Smooth muscle cell (in vitro differentiated cells): ENCODE measurements around the gene DNAH11. TPM values are rescaled to one million over a fixed set of nuclear protein-coding genes. Genes with fewer than 3 reads are reported as not detected.
A peak's percentile ranks its signal among the peaks of the same experiment; 100 is the strongest.

Experiments used
- DNase-seq: peaks from one replicate; lab custom pipeline; 2025; ENCODE audit not compliant: unreplicated experiment; lab: John Stamatoyannopoulos, UW
- H2AFZ ChIP-seq: fragments of 200-600 bp; sonication (generic); 2 replicates; pipeline ENCODE4 v1.6.0; 2016; ENCODE audit warnings: antibody characterized with exemption, low read depth, mild to moderate bottlenecking
- H3F3A ChIP-seq: fragments of 200-600 bp; sonication (generic); 2 replicates; pipeline ENCODE4 v1.6.0; 2017; ENCODE audit warnings: antibody characterized with exemption, low read depth
- H3K27ac ChIP-seq: fragments of 200-600 bp; sonication (generic); 2 replicates; pipeline ENCODE4 v1.5.1; 2016; ENCODE audit warnings: low read depth, mild to moderate bottlenecking
- H3K27me3 ChIP-seq: fragments of 200-600 bp; sonication (generic); 2 replicates; pipeline ENCODE4 v1.6.1; 2016; ENCODE audit warnings: low read depth, mild to moderate bottlenecking
- H3K36me3 ChIP-seq: fragments of 200-600 bp; sonication (generic); 2 replicates; pipeline ENCODE4 v1.5.1; 2016; ENCODE audit warnings: low read depth
- H3K4me1 ChIP-seq: fragments of 200-600 bp; sonication (generic); 2 replicates; pipeline ENCODE4 v1.5.1; 2016; ENCODE audit warnings: low read depth
- H3K4me2 ChIP-seq: fragments of 200-600 bp; sonication (generic); 2 replicates; pipeline ENCODE4 v1.6.0; 2016; ENCODE audit warnings: mild to moderate bottlenecking
- H3K4me3 ChIP-seq: fragments of 200-600 bp; sonication (generic); 2 replicates; pipeline ENCODE4 v1.5.1; 2016; ENCODE audit warnings: mild to moderate bottlenecking
- H3K79me2 ChIP-seq: fragments of 200-600 bp; sonication (generic); 2 replicates; pipeline ENCODE4 v1.6.0; 2016; ENCODE audit warnings: low read depth, mild to moderate bottlenecking
- H3K9ac ChIP-seq: fragments of 200-600 bp; sonication (generic); 2 replicates; pipeline ENCODE4 v1.6.0; 2016; ENCODE audit warnings: low read depth
- H3K9me3 ChIP-seq: fragments of 200-600 bp; sonication (generic); replicated peaks from 2 replicates; pipeline ENCODE4 v1.5.1; 2016; ENCODE audit warnings: low read depth
- H4K20me1 ChIP-seq: fragments of 200-600 bp; sonication (generic); 2 replicates; pipeline ENCODE4 v1.6.0; 2016; ENCODE audit warnings: low read depth
- CTCF ChIP-seq: fragments of 200-600 bp; sonication (generic); IDR thresholded peaks from 2 replicates; pipeline ENCODE4 v1.5.1; 2017; ENCODE audit warnings: borderline replicate concordance, mild to moderate bottlenecking, antibody characterized with exemption; ENCODE audit not compliant: insufficient read depth, poor library complexity, severe bottlenecking
- WGBS: methylation state at CpG from one replicate; pipeline ENCODE4 v1.1.7; 2016; ENCODE audit warnings: low lambda C conversion rate; 5-methylcytosine and 5-hydroxymethylcytosine counted together
- polyA plus RNA-seq: library from polyadenylated mRNA; unstranded; fragments of >200 nt; fragmentation: Nextera tagmentation; extraction: Ambion mirVana; gene quantifications from 2 replicates; pipeline ENCODE4 v1.2.1, GENCODE V29; 2016
- total RNA-seq: library from RNA; depleted of rRNA; stranded (reverse); fragments of >200 nt; gene quantifications from 2 replicates; pipeline ENCODE4 v1.2.3, GENCODE V29; 2014

The DNAH11 gene
- total and polyA plus RNA-seq, 2 experiments from 2014 or later, result 0.22 to 0.63 TPM

GRCh38 chr7:21642422-21642821, 99.6 kb downstream of the DNAH11 start:
- H3F3A ChIP-seq, result no peaks in the 10 kb centered on the region
- no peak overlapping the region for H2AFZ ChIP-seq
- DNase-seq, result no peak

GRCh38 chr7:21651697-21652096, 108.9 kb downstream of the DNAH11 start:
- Histone ChIP-seq H3K79me2 (no peaks in the 10 kb centered on the region), H2AFZ (no peak overlapping the region), H4K20me1 (no peaks in the 10 kb centered on the region), H3K9me3 (no peaks in the 10 kb centered on the region), H3K36me3 (no peaks in the 10 kb centered on the region), H3K4me1 (no peaks in the 10 kb centered on the region), H3K27me3 (no peaks in the 10 kb centered on the region), H3K27ac (no peak overlapping the region), H3K4me3 (no peak overlapping the region), H3K4me2 (no peak overlapping the region), H3K9ac (no peak overlapping the region), H3F3A (no peaks in the 10 kb centered on the region)
- no peak for DNase-seq
- 84% methylated on average over 1 of the region's 1 CpG for WGBS
- no peak for TF ChIP-seq CTCF

More at GRCh38 chr7:21642422-21642821, 99.6 kb downstream of the DNAH11 start:
- Histone ChIP-seq H3K79me2 (no peaks in the 10 kb centered on the region), H3K4me3 (no peak overlapping the region), H3K4me2 (peak overlapping the region; percentile 6), H3K27ac (peak overlapping the region; percentile 50), H3K9ac (no peak overlapping the region), H3K9me3 (no peaks in the 10 kb centered on the region), H3K27me3 (no peaks in the 10 kb centered on the region), H3K36me3 (no peaks in the 10 kb centered on the region), H4K20me1 (no peaks in the 10 kb centered on the region), H3K4me1 (no peaks in the 10 kb centered on the region)
- WGBS, result 21% methylated on average over 4 of the region's 4 CpGs
- TF ChIP-seq CTCF, result no peak

- Histone ChIP-seq H3K9ac (no peak overlapping the region), H3K4me3 (no peak overlapping the region), H3K4me2 (no peak overlapping the region), H3K9me3 (no peaks in the 10 kb centered on the region), H4K20me1 (no peaks in the 10 kb centered on the region), H3K79me2 (no peaks in the 10 kb centered on the region), H3K4me1 (no peaks in the 10 kb centered on the region), H3F3A (no peaks in the 10 kb centered on the region), H2AFZ (no peak overlapping the region), H3K36me3 (no peaks in the 10 kb centered on the region), H3K27me3 (no peaks in the 10 kb centered on the region), H3K27ac (no peak overlapping the region)
- no peak for DNase-seq
- 91% methylated on average over 4 of the region's 4 CpGs for WGBS
- no peak for TF ChIP-seq CTCF
These were observed 110.8 kb downstream of the DNAH11 start for GRCh38 chr7:21653623-21654022.

GRCh38 chr7:21656081-21656480, 113.2 kb downstream of the DNAH11 start:
- no peaks in the 10 kb centered on the region for H3K36me3 ChIP-seq
- no peaks in the 10 kb centered on the region for H3K4me1 ChIP-seq
- H3K9ac ChIP-seq, result no peak overlapping the region
- no peaks in the 10 kb centered on the region for H3K9me3 ChIP-seq
- no peaks in the 10 kb centered on the region for H4K20me1 ChIP-seq
- no peak for DNase-seq
- H2AFZ ChIP-seq, result no peak overlapping the region
- no peak for TF ChIP-seq CTCF
- 87% methylated on average over 5 of the region's 5 CpGs for WGBS
- H3K4me2 ChIP-seq, result no peak overlapping the region
- no peak overlapping the region for H3K27ac ChIP-seq
- H3F3A ChIP-seq, result no peaks in the 10 kb centered on the region
- no peaks in the 10 kb centered on the region for H3K27me3 ChIP-seq
- no peak overlapping the region for H3K4me3 ChIP-seq
- no peaks in the 10 kb centered on the region for H3K79me2 ChIP-seq
